ENCODE data around the gene NUB1. TPM values are rescaled to one million over a fixed set of nuclear protein-coding genes. Genes with fewer than 3 reads are reported as not detected.
A peak's percentile ranks its signal among the peaks of the same experiment; 100 is the strongest.

The NUB1 gene
- total RNA-seq, 1 donor = 51.0 TPM

- TF ChIP-seq, protein P1, sequence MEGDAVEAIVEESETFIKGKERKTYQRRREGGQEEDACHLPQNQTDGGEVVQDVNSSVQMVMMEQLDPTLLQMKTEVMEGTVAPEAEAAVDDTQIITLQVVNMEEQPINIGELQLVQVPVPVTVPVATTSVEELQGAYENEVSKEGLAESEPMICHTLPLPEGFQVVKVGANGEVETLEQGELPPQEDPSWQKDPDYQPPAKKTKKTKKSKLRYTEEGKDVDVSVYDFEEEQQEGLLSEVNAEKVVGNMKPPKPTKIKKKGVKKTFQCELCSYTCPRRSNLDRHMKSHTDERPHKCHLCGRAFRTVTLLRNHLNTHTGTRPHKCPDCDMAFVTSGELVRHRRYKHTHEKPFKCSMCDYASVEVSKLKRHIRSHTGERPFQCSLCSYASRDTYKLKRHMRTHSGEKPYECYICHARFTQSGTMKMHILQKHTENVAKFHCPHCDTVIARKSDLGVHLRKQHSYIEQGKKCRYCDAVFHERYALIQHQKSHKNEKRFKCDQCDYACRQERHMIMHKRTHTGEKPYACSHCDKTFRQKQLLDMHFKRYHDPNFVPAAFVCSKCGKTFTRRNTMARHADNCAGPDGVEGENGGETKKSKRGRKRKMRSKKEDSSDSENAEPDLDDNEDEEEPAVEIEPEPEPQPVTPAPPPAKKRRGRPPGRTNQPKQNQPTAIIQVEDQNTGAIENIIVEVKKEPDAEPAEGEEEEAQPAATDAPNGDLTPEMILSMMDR (IDR thresholded peaks at IDR 0.05; ENCODE audit: insufficient read depth, low read depth, low read length) = no peak
- no peak overlapping the region for H3K4me3 ChIP-seq (ENCODE audit: low read depth, low read length)
- DNase-seq (ENCODE audit: low read depth) = no peak
Observed at GRCh38 chr7:151363182-151363581, 21.6 kb downstream of the NUB1 start.

GRCh38 chr7:151366166-151366879, 24.7 kb downstream of the NUB1 start:
- DNase-seq (ENCODE audit: low read depth) = peak; percentile 19
- H3K4me3 ChIP-seq (ENCODE audit: low read depth, low read length) = no peak overlapping the region
- TF ChIP-seq, protein P1 (IDR thresholded peaks at IDR 0.05; ENCODE audit: insufficient read depth, low read depth, low read length) = no peak

- TF ChIP-seq, protein P1 (IDR thresholded peaks at IDR 0.05; ENCODE audit: insufficient read depth, low read depth, low read length) = no peak
- peak; percentile 87 for DNase-seq (ENCODE audit: low read depth)
- no peak overlapping the region for H3K4me3 ChIP-seq (ENCODE audit: low read depth, low read length)
Observed at GRCh38 chr7:151366880-151367222, 25.2 kb downstream of the NUB1 start.

DNA sequence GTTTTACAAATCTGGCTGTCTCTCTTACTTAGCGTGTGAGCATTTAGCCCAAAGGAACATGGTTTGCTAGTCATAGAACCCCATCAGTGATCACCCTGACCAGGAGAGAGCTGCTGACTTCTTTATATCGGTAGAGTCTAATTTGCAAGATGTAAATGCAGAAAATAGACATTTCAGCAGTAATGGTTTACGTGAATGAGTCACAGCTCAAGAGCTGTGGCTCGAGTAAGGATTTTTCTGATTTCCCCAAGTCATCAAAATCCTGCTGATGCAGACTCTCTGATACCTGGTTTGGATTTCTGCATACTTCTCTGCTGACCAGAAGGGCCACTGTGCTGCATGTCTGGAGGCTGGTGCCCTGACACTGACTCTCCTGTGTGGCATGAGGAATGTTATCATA, 25.7 kb downstream of the NUB1 start:
- DNase-seq (ENCODE audit: low read depth) = peak; percentile 53
- TF ChIP-seq, protein P1 (IDR thresholded peaks at IDR 0.05; ENCODE audit: insufficient read depth, low read depth, low read length) = no peak
- no peak overlapping the region for H3K4me3 ChIP-seq (ENCODE audit: low read depth, low read length)

DNA sequence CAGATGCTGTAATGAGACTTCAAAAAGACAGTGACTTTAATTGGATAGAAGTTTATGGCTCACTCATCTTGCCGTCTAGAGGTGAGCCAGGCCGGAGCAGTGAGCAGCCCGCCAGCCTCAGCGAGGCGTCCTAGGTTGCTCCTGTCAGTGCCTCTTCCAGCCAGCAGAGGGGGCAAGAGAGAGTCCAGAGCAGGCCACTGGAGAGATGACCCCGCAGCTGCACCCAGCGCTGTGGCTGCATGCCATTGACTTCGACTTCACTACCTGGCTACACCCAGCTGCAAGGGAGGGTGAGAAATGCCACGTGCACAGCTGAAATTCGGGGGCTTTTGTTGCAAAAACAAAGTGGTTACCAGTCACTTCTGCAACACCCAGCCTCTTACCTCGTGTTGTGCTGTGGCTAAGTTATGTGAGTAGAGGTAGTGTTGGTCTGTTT, 26.5 kb downstream of the NUB1 start:
- TF ChIP-seq, protein P1 (IDR thresholded peaks at IDR 0.05; ENCODE audit: insufficient read depth, low read depth, low read length) = peak; percentile 95
- no peak overlapping the region for H3K4me3 ChIP-seq (ENCODE audit: low read depth, low read length)
- DNase-seq (ENCODE audit: low read depth) = peak; percentile 80

- DNase-seq (ENCODE audit: low read depth) = no peak
- no peak overlapping the region for H3K4me3 ChIP-seq (ENCODE audit: low read depth, low read length)
- TF ChIP-seq, protein P1 (IDR thresholded peaks at IDR 0.05; ENCODE audit: insufficient read depth, low read depth, low read length) = no peak
Observed at GRCh38 chr7:151371266-151371665, 29.7 kb downstream of the NUB1 start.
